Progenitor cell of endocrine pancreas (in vitro differentiated cells): ENCODE data around the gene GAS2L1. TPM values are rescaled to one million over a fixed set of nuclear protein-coding genes. Genes with fewer than 3 reads are reported as not detected.

ENCODE experiments used
- DNase-seq: peaks from one replicate; pipeline ENCODE4 v3.0.0; 2021; ENCODE audit warnings: low spot score; ENCODE audit not compliant: unreplicated experiment
- H3K27ac Mint-ChIP-seq: 2 replicates; pipeline ENCODE4 v1.8.0; 2021; ENCODE audit warnings: mild to moderate bottlenecking, moderate library complexity, mixed read lengths
- H3K27me3 Mint-ChIP-seq: 2 replicates; pipeline ENCODE4 v1.8.0; 2021; ENCODE audit warnings: mixed read lengths
- H3K36me3 Mint-ChIP-seq: 2 replicates; pipeline ENCODE4 v1.8.0; 2022; ENCODE audit warnings: mixed read lengths; ENCODE audit not compliant: insufficient read depth
- H3K4me1 Mint-ChIP-seq: 2 replicates; pipeline ENCODE4 v1.8.0; 2021; ENCODE audit warnings: low read depth, mixed read lengths
- H3K4me3 Mint-ChIP-seq: 2 replicates; pipeline ENCODE4 v1.8.0; 2021; ENCODE audit warnings: low read depth, mild to moderate bottlenecking, moderate library complexity, mixed read lengths
- H3K9me3 Mint-ChIP-seq: 2 replicates; pipeline ENCODE4 v1.8.0; 2021; ENCODE audit warnings: low read depth, mixed read lengths
- CTCF ChIP-seq: fragments of 200-600 bp; sonication (generic); IDR thresholded peaks from one replicate; pipeline ENCODE4 v1.5.0; 2021; ENCODE audit warnings: antibody characterized with exemption, mild to moderate bottlenecking; ENCODE audit not compliant: unreplicated experiment
- total RNA-seq: library from RNA; stranded (reverse); gene quantifications from 2 replicates; pipeline ENCODE4 v1.2.1, GENCODE V29; 2021

GAS2L1 gene
- total RNA-seq, 1 donor from 2014 or later, result 11.5 TPM

- TF ChIP-seq CTCF, result no peak
- no peak overlapping the region for H3K4me3 Mint-ChIP-seq
- no peak for DNase-seq
- no peaks in the 10 kb centered on the region for H3K9me3 Mint-ChIP-seq
- H3K27ac Mint-ChIP-seq, result no peak overlapping the region
- no peaks in the 10 kb centered on the region for H3K4me1 Mint-ChIP-seq
- peaks cover 13% of the 10 kb centered on the region for H3K36me3 Mint-ChIP-seq
- no peaks in the 10 kb centered on the region for H3K27me3 Mint-ChIP-seq
Observed at GRCh38 chr22:29329581-29329980, 23.1 kb downstream of the GAS2L1 start.

GRCh38 chr22:29330291-29330690 is 23.8 kb downstream of the GAS2L1 start:
- Mint-ChIP-seq H3K4me1 (no peaks in the 10 kb centered on the region), H3K27me3 (no peaks in the 10 kb centered on the region), H3K36me3 (peaks cover 13% of the 10 kb centered on the region), H3K27ac (no peak overlapping the region), H3K4me3 (no peak overlapping the region), H3K9me3 (no peaks in the 10 kb centered on the region)
- no peak for TF ChIP-seq CTCF
- DNase-seq, result no peak

- no peak for DNase-seq
- Mint-ChIP-seq H3K27ac (no peak overlapping the region), H3K4me1 (no peaks in the 10 kb centered on the region), H3K36me3 (peaks cover 14% of the 10 kb centered on the region), H3K9me3 (no peaks in the 10 kb centered on the region), H3K4me3 (no peak overlapping the region), H3K27me3 (no peaks in the 10 kb centered on the region)
- no peak for TF ChIP-seq CTCF
Observed at GRCh38 chr22:29330753-29331152, 24.3 kb downstream of the GAS2L1 start.

- H3K36me3 Mint-ChIP-seq, result peaks cover 16% of the 10 kb centered on the region
- no peaks in the 10 kb centered on the region for H3K9me3 Mint-ChIP-seq
- no peaks in the 10 kb centered on the region for H3K27me3 Mint-ChIP-seq
- H3K27ac Mint-ChIP-seq, result no peak overlapping the region
- no peak for TF ChIP-seq CTCF
- H3K4me3 Mint-ChIP-seq, result no peak overlapping the region
- no peaks in the 10 kb centered on the region for H3K4me1 Mint-ChIP-seq
- no peak for DNase-seq
Observed at GRCh38 chr22:29331213-29331612, 24.8 kb downstream of the GAS2L1 start.

- TF ChIP-seq CTCF, result no peak
- Mint-ChIP-seq H3K4me3 (no peak overlapping the region), H3K27me3 (no peaks in the 10 kb centered on the region), H3K9me3 (no peaks in the 10 kb centered on the region), H3K4me1 (no peaks in the 10 kb centered on the region), H3K27ac (no peak overlapping the region), H3K36me3 (peaks cover 16% of the 10 kb centered on the region)
- DNase-seq, result no peak
Observed at GRCh38 chr22:29331658-29332300, 25.3 kb downstream of the GAS2L1 start.
